HG02763 (cell line): ENCODE results near the gene DLGAP4.

Experiments used
- ATAC-seq: cut with Tn5 transposase; IDR thresholded peaks from one replicate; pipeline ENCODE4 v1.9.1; 2021; ENCODE audit warnings: mild to moderate bottlenecking, moderate library complexity; ENCODE audit not compliant: unreplicated experiment

Gene DLGAP4

GRCh38 chr20:36305602-36306551 is at the start of gene DLGAP4:
TSS of gene DLGAP4 (plus strand) at chr20:36306339. CDS start at chr20:36431718, 125,379 bp downstream.
- ATAC-seq: no peak

GRCh38 chr20:36259177-36260061 is 46.7 kb upstream of the DLGAP4 start:
- no peak for ATAC-seq

GRCh38 chr20:36260316-36260715 is 45.8 kb upstream of the DLGAP4 start:
- ATAC-seq: no peak

GRCh38 chr20:36261389-36262105 is 44.6 kb upstream of the DLGAP4 start:
- ATAC-seq: no peak

GRCh38 chr20:36262440-36262839 is 43.7 kb upstream of the DLGAP4 start:
- ATAC-seq: no peak

- no peak for ATAC-seq
These were observed 41.5 kb upstream of the DLGAP4 start for GRCh38 chr20:36264426-36265246.

GRCh38 chr20:36266189-36266588 is 40.0 kb upstream of the DLGAP4 start:
- ATAC-seq: no peak

GRCh38 chr20:36267605-36268381 is 38.3 kb upstream of the DLGAP4 start:
- ATAC-seq: no peak

- ATAC-seq: no peak
These were observed 37.4 kb upstream of the DLGAP4 start for GRCh38 chr20:36268440-36269342.

GRCh38 chr20:36269507-36269906 is 36.6 kb upstream of the DLGAP4 start:
- ATAC-seq: no peak

- ATAC-seq: no peak
These were observed 35.1 kb upstream of the DLGAP4 start for GRCh38 chr20:36270744-36271638.

- ATAC-seq: no peak
These were observed 34.2 kb upstream of the DLGAP4 start for GRCh38 chr20:36271639-36272546.

- no peak for ATAC-seq
These were observed 33.5 kb upstream of the DLGAP4 start for GRCh38 chr20:36272547-36273220.

- ATAC-seq: no peak
These were observed 32.5 kb upstream of the DLGAP4 start for GRCh38 chr20:36273414-36274180.
